Astrocyte (in vitro differentiated cells and primary cell): ENCODE data around the gene SLC39A9. TPM values are rescaled to one million over a fixed set of nuclear protein-coding genes. Genes with fewer than 3 reads are reported as not detected.

Experiments
- DNase-seq: peaks from one replicate; pipeline ENCODE4 v3.0.0-alpha.2; 2010; ENCODE audit warnings: low read depth
- FAIRE-seq: peaks from 2 replicates; lab custom pipeline; 2011; peaks lifted over from hg19 to GRCh38; lab: Jason Lieb, UNC
- H2AFZ ChIP-seq: 2 replicates; pipeline ENCODE4 v1.6.0; 2012; ENCODE audit warnings: low read depth, low read length, inconsistent platforms
- H3K27ac ChIP-seq: 2 replicates; pipeline ENCODE4 v1.5.1; 2011; ENCODE audit warnings: low read depth, low read length, inconsistent platforms
- H3K27me3 ChIP-seq: 2 replicates; pipeline ENCODE4 v1.6.0; 2011; ENCODE audit warnings: low read length, inconsistent platforms; ENCODE audit not compliant: insufficient read depth
- H3K36me3 ChIP-seq: 2 replicates; pipeline ENCODE4 v1.5.1; 2011; ENCODE audit warnings: low read length, inconsistent platforms; ENCODE audit not compliant: insufficient read depth
- H3K4me1 ChIP-seq: 2 replicates; pipeline ENCODE4 v1.5.1; 2011; ENCODE audit warnings: low read length, inconsistent platforms; ENCODE audit not compliant: insufficient read depth
- H3K4me2 ChIP-seq: 2 replicates; pipeline ENCODE4 v1.6.0; 2012; ENCODE audit warnings: low read length, inconsistent platforms
- H3K4me3 ChIP-seq: 2 replicates; pipeline ENCODE4 v1.5.1; 2011; ENCODE audit warnings: low read depth, mild to moderate bottlenecking, low read length, inconsistent platforms; ENCODE audit not compliant: insufficient read depth
- H3K79me2 ChIP-seq: 2 replicates; pipeline ENCODE4 v1.6.0; 2012; ENCODE audit warnings: mild to moderate bottlenecking, low read length, inconsistent platforms; ENCODE audit not compliant: insufficient read depth
- H3K9ac ChIP-seq: 2 replicates; pipeline ENCODE4 v1.6.0; 2012; ENCODE audit warnings: mild to moderate bottlenecking, low read length, inconsistent platforms
- H3K9me3 ChIP-seq: 2 replicates; pipeline ENCODE4 v1.5.1; 2012; ENCODE audit warnings: low read depth, mild to moderate bottlenecking, low read length, inconsistent platforms; ENCODE audit not compliant: insufficient read depth
- H4K20me1 ChIP-seq: 2 replicates; pipeline ENCODE4 v1.6.0; 2012; ENCODE audit warnings: low read length, inconsistent platforms; ENCODE audit not compliant: insufficient read depth
- H3K27ac Mint-ChIP-seq: one replicate; pipeline ENCODE4 v1.8.0; 2021; ENCODE audit warnings: mild to moderate bottlenecking, mixed read lengths; ENCODE audit not compliant: unreplicated experiment
- H3K27me3 Mint-ChIP-seq: one replicate; pipeline ENCODE4 v1.8.0; 2021; ENCODE audit warnings: low read depth, mixed read lengths; ENCODE audit not compliant: unreplicated experiment
- H3K36me3 Mint-ChIP-seq: one replicate; pipeline ENCODE4 v1.8.0; 2021; ENCODE audit warnings: low read depth, mixed read lengths; ENCODE audit not compliant: unreplicated experiment
- H3K4me1 Mint-ChIP-seq: one replicate; pipeline ENCODE4 v1.8.0; 2021; ENCODE audit warnings: low read depth, mixed read lengths; ENCODE audit not compliant: unreplicated experiment
- H3K4me3 Mint-ChIP-seq: one replicate; pipeline ENCODE4 v1.8.0; 2021; ENCODE audit warnings: mild to moderate bottlenecking, moderate library complexity, mixed read lengths; ENCODE audit not compliant: unreplicated experiment
- H3K9me3 Mint-ChIP-seq: one replicate; pipeline ENCODE4 v1.8.0; 2021; ENCODE audit warnings: mild to moderate bottlenecking, mixed read lengths; ENCODE audit not compliant: unreplicated experiment
- CTCF ChIP-seq: IDR thresholded peaks from 2 replicates; pipeline ENCODE4 v1.5.1; 2011; ENCODE audit warnings: low read depth, mild to moderate bottlenecking, inconsistent platforms, low read length, moderate library complexity; ENCODE audit not compliant: insufficient read depth
- EZH2 ChIP-seq: IDR thresholded peaks from 2 replicates; pipeline ENCODE4 v1.6.1; 2012; ENCODE audit warnings: mild to moderate bottlenecking, low read length, inconsistent platforms; ENCODE audit not compliant: insufficient read depth
- total RNA-seq: library from RNA; stranded (reverse); gene quantifications from 2 replicates; pipeline ENCODE4 v1.2.1, GENCODE V29; 2021

SLC39A9 gene
- total RNA-seq, 1 donor from 2014 or later: 69.5 TPM

DNA sequence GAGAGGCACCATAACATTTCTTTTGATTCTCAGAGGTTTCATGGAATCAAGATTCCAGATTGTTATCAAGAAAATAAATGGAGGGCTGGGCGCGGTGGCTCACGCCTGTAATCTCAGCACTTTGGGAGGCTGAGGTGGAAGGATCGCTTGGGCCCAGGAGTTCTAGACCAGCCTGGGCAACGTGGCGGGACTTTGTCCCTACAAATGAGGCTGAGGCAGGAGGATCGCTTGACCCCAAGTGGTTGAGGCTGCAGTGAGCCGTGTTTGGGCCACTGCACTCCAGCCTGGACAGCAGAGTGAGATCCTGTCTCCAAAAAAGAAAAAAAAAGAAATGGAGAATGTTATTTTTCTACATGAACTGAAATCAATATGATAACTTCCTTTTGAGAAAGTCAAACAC lies 1.3 kb downstream of the SLC39A9 start:
- H4K20me1 ChIP-seq: peaks cover 66% of the 10 kb centered on the region
- Mint-ChIP-seq H3K4me1 (peaks cover 20% of the 10 kb centered on the region), H3K27me3 (no peaks in the 10 kb centered on the region), H3K36me3 (peaks cover 3% of the 10 kb centered on the region), H3K27ac (no peak overlapping the region), H3K4me3 (peak overlapping the region; percentile 94), H3K9me3 (no peaks in the 10 kb centered on the region)
- peak overlapping the region; percentile 85 for H3K4me3 ChIP-seq
- TF ChIP-seq EZH2 (no peak), CTCF (no peak)
- peak overlapping the region; percentile 100 for H3K9ac ChIP-seq
- H3K27ac ChIP-seq: no peak overlapping the region
- no peak overlapping the region for H2AFZ ChIP-seq
- DNase-seq (no peak), FAIRE-seq (no peak)
- peak overlapping the region; percentile 89 for H3K4me2 ChIP-seq
- H3K79me2 ChIP-seq: peaks cover 96% of the 10 kb centered on the region
- H3K36me3 ChIP-seq: peaks cover 12% of the 10 kb centered on the region
- no peaks in the 10 kb centered on the region for H3K9me3 ChIP-seq
- no peaks in the 10 kb centered on the region for H3K27me3 ChIP-seq
- H3K4me1 ChIP-seq: peaks cover 34% of the 10 kb centered on the region

- no peak for FAIRE-seq
- H3K4me3 ChIP-seq: peak overlapping the region; percentile 85
- Mint-ChIP-seq H3K4me1 (peaks cover 20% of the 10 kb centered on the region), H3K36me3 (peaks cover 3% of the 10 kb centered on the region), H3K4me3 (peak overlapping the region; percentile 94), H3K27ac (no peak overlapping the region), H3K9me3 (no peaks in the 10 kb centered on the region), H3K27me3 (no peaks in the 10 kb centered on the region)
- no peak for TF ChIP-seq EZH2
- no peak for TF ChIP-seq CTCF
- peaks cover 34% of the 10 kb centered on the region for H3K4me1 ChIP-seq
- no peak overlapping the region for H2AFZ ChIP-seq
- DNase-seq: no peak
- no peaks in the 10 kb centered on the region for H3K9me3 ChIP-seq
- H4K20me1 ChIP-seq: peaks cover 66% of the 10 kb centered on the region
- no peak overlapping the region for H3K27ac ChIP-seq
- H3K4me2 ChIP-seq: peak overlapping the region; percentile 89
- H3K36me3 ChIP-seq: peaks cover 8% of the 10 kb centered on the region
- no peaks in the 10 kb centered on the region for H3K27me3 ChIP-seq
- H3K79me2 ChIP-seq: peaks cover 96% of the 10 kb centered on the region
- H3K9ac ChIP-seq: peak overlapping the region; percentile 100
These were observed 1.7 kb downstream of the SLC39A9 start for GRCh38 chr14:69400154-69400553.

DNA sequence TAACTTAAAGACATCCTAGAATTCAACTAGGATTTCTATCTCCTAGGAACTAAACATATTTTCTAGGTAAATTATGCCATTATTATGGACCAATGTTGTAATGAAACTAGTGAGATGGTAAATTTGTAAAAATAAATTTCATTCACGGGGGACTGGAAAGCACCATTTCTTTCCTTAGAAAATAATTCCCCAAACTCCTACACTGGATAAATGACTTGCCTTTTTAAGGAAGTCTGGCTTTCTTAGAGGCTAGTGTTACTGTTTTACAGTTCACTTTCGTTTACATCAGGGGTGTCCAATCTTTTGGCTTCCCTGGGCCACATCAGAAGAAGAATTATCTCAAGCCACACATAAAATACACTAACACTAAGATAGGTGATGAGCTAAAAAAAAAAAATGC lies 3.3 kb downstream of the SLC39A9 start:
- no peak overlapping the region for H3K27ac ChIP-seq
- no peaks in the 10 kb centered on the region for H3K9me3 Mint-ChIP-seq
- no peaks in the 10 kb centered on the region for H3K27me3 Mint-ChIP-seq
- H3K4me1 Mint-ChIP-seq: peaks cover 13% of the 10 kb centered on the region
- FAIRE-seq: no peak
- no peak overlapping the region for H2AFZ ChIP-seq
- peaks cover 6% of the 10 kb centered on the region for H3K36me3 Mint-ChIP-seq
- peaks cover 66% of the 10 kb centered on the region for H4K20me1 ChIP-seq
- DNase-seq: no peak
- H3K4me3 ChIP-seq: no peak overlapping the region
- no peak overlapping the region for H3K9ac ChIP-seq
- peaks cover 30% of the 10 kb centered on the region for H3K4me1 ChIP-seq
- peaks cover 96% of the 10 kb centered on the region for H3K79me2 ChIP-seq
- H3K4me3 Mint-ChIP-seq: peak overlapping the region; percentile 94
- H3K36me3 ChIP-seq: peaks cover 3% of the 10 kb centered on the region
- no peaks in the 10 kb centered on the region for H3K27me3 ChIP-seq
- H3K4me2 ChIP-seq: peak overlapping the region; percentile 89
- H3K27ac Mint-ChIP-seq: no peak overlapping the region
- H3K9me3 ChIP-seq: no peaks in the 10 kb centered on the region
- no peak for TF ChIP-seq EZH2
- TF ChIP-seq CTCF: no peak
